ENCODE measurements around the gene SAP30L. TPM values are rescaled to one million over a fixed set of nuclear protein-coding genes. Genes with fewer than 3 reads are reported as not detected.
A peak's percentile ranks its signal among the peaks of the same experiment; 100 is the strongest.

Gene SAP30L
- total RNA-seq, 1 experiment from 2014 or later: 17.3 TPM

DNA sequence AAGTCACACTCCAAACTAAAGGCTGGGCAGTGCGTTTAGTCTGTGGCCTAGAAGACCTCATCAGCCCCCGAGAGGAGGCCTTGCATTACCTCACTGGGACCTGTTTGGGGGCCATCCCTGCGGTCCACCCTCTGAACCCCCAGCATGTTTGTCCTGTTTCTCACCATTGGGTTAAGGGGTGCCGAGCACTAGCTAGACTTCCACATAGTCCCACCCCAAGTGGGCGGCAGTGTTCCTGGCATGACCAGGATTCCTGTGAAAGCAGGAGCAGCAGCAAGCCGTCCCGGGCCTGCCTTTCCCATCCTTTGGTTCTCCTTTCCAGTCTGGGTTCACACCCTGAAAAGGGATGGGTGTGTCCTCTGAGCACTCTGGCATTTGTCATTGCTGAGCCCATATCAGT, 26.6 kb upstream of the SAP30L start:
- no peak for DNase-seq (ENCODE audit: low read depth)

DNA sequence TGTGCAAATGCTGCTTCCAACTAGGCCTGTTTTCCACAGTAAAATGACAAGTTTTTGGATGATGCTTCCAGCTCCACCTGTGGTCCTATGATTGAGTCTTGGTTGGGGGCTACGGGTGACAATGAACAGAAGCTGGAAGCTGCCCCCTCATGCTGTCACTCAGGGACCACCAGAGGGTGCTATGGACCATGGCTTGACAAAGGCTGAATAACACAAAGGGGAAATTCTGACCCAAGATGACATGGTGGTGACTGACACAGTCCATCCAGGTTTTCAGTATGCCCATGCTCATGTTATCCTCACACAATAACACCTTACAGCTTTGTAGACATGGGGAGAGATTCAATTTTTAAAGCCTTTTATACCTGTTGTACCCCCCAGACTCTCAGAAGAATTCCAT, 23.9 kb upstream of the SAP30L start:
- peak; percentile 20 for DNase-seq (ENCODE audit: low read depth)

DNA sequence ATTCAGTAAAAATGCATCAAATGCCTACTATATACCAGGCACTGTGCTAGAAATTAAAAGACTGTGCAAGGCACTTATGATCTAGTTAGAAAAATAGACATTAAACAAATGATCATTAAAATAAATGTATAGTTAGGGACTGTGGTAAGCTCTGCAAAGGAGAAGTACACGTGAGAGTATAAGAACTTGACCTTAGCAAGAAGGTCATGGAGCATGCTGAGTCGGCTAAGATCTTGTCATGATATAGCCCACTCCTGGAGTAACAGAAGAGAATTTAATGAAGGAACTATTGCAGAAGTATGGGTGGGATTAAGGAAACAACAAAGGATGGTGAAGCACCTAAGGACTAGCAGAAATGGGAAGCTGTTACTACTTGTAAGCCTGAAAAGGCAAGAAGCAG, 23.5 kb upstream of the SAP30L start:
- DNase-seq (ENCODE audit: low read depth): no peak

DNA sequence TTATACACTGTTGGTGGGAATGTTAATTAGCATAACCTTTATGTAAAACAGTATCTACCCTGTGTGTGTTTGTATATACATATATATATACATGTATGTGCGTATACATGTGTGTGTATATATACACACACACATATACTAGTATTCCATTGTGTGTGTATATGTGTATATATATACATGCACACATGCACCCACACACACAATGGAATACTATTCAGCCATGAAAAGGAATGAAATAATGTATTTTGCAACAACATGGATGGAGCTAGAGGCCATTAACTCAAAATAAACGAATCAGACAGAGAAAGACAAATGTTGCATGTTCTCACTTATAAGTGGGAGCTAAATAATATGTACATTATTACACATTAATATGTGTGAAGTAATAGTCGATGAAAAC, 17.6 kb upstream of the SAP30L start:
- no peak for DNase-seq (ENCODE audit: low read depth)

DNA sequence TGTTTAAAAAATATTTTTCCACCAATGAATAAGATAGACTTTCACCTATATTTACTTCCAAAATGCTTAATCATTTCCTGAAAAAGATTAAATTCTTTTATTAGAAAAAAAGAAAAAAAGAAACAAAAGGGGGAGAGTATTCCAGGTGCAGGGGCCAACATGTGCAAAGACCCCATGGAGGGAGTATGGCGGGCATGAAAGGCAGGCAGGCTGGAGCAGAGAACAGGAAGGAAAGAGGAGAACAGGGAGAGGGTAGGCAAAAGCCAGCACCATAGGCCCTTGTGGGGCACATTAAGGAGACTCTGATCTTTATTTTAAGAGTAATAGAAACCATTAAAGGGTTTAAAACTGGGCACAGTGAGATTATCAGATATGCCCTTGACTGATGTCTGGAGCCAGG, 16.5 kb upstream of the SAP30L start:
- DNase-seq (ENCODE audit: low read depth): no peak

DNA sequence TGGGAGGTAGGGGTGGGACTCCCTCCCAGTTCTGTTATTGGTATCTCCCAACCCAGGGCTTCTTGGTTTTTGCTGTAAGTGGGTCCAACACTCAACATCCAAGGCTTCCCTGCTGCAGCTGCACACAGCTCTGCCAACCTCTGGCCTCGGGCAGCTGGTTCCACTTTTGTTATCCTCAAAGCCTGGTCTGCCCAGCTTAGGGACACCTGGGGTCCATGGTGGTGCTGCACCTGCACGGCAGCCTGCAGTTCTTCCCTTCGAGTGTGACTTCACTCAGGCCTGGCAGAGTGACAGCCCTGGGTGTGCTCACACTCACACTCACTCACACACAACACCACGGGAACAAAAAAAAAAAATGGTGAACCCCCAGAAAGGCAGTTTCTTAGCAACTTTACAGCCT, 15.3 kb upstream of the SAP30L start:
- no peak for DNase-seq (ENCODE audit: low read depth)

DNA sequence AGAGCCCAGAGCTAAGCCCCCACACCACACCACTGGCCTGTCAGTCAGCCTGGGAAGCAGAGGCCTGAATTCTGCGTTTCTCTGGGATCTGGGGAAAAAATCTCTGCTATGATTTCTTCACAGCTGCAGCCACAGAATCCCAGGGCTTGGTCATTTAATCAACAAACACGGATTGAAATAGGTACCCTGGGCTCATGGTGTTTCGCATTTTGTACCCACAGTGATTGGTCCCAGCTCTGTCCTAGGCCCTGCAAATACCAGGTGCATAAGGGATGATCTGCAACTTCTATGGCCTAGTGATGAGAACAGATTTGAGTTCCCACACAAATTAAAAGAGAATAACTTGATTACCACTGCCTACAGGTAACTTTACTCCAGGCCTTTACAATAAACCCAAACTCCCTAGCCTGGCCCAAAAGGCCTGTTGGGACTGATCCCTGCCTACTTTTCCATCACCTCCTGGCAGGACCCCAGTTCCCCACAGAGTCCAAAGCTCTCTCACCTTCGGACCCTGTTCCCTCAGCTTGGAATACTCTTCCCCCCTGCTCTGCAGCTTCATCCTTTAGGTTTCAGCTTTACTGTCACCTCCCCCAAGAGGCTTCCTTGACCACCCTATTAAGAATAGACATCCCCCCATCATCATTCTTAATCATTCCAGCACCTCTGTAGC, 14.7 kb upstream of the SAP30L start:
- no peak for DNase-seq (ENCODE audit: low read depth)

DNA sequence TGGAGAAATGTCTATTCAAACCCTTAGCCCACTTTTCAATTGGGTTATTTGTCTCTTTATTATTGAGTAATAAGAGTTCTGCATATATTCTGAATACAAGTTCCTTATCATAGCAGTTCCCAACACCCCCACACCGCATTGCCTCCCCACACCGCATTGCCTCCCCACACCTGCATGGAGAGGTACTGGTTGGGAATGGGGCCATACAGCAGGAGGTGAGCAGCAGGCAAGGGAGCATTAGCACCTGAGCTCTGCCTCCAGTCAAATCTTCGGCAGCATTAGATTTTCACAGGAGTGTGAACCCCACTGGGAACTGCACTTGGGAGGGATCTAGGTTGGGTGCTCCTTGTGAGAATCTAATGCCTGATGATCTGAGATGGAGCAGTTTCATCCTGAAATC, 10.6 kb upstream of the SAP30L start:
- DNase-seq (ENCODE audit: low read depth): no peak

DNA sequence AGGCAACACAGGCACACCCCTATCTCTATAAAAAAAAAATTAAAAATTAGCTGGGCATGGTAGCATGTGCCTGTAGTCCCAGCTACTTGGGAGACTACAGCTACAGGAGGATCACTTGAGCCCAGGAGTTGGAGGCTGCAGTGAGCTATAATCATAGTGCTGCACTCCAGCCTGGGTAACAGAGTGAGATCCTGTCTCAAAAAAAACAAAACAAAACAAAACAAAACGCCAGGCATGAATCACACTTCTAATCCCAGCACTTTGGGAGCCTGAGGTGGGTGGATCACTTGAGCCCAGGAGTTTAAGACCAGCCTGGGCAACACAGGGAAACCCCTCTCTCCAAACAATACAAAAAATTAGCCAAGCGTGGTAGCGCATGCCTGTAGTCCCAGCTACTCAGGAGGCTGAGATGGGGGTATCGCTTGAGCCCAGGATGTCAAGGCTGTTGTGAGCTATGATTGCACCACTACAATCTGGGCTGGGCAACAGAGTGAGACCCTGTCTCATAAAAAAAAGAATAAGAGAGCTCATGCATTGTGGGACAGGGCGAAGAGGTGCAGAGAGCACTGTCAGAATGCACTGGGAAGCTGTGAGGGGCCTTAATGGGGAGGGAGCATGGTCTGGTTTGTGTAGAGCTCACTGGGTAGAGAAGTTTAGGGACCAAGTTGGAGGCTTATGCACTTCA, 8.4 kb upstream of the SAP30L start:
- DNase-seq (ENCODE audit: low read depth): peak; percentile 32

DNA sequence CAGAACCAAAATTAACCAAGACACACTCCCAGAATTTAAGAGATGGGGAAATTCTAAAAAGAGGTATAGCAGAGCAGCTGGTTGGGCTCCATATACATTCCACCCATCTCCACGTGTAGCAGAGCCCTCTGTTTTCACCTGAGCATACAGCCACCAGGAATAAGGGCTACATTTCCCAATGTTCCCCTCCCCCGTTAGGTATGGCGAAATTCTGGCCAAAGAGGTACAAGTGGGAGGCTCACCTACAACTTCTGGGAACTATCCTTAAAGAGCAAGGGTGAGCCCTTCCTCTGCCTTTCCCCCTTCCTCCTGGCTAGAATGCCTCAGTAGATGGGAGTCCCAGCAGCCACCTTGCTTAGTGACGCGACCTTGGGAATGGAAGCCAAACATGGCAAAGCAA, 5.3 kb upstream of the SAP30L start:
- DNase-seq (ENCODE audit: low read depth): no peak

DNA sequence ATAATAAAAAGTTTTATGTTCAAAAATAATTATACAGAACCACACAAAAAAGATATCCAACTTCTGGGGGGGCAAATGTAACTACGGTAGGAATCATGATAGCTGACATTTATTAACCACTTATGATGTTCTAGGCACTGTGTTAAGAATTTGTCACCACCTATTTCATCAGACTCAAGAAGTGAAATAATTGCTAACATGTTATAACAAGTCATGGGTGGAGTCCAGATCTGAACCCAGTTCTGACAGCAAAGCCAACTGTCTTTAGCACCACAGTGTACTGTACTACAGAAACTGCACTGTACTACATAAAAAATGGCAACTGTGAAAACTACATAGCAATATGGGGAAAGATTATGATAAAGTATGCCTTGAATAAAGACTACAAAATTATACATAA, 3.0 kb upstream of the SAP30L start:
- no peak for DNase-seq (ENCODE audit: low read depth)

DNA sequence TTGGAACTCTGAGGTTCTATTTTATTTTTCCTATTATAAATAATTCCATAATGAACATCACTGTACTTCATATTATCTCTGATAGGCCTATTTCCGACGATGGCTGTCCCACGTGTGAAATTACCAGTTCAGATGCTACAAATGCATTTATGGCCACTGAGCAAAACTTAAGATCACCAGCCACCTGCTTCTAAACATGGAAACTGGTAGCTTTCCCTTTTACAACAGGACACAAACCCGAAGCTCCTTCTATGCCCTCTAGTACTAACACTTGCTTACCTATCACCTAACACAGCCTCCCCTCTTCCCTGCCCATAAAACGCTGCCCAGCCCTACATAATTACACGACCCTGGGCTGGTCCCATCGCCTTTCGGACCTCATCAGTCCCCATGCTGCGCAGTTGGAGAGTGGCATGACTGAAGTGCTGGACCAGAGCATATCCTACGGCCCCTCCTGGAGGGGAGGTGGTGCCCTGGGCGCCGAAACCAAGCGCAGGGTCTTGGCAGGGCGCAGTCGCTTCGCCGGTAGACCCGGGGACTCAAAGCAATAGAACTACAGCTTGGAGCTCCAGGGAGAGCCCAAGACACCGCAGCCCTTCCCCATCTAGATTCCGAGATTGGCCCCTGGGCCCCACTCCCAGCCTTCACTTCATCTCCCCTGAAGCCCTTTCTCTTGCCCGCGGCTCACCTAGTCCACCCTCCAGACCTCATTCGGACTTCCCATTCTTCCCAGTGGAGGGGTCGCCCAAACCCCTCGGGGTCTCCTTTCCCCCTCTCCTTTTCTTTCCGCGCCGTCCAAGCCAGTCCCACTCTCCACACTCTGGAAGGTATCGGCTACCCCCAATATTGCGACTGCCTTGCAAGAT, 1.0 kb upstream of the SAP30L start:
- peak; percentile 14 for DNase-seq (ENCODE audit: low read depth)

DNA sequence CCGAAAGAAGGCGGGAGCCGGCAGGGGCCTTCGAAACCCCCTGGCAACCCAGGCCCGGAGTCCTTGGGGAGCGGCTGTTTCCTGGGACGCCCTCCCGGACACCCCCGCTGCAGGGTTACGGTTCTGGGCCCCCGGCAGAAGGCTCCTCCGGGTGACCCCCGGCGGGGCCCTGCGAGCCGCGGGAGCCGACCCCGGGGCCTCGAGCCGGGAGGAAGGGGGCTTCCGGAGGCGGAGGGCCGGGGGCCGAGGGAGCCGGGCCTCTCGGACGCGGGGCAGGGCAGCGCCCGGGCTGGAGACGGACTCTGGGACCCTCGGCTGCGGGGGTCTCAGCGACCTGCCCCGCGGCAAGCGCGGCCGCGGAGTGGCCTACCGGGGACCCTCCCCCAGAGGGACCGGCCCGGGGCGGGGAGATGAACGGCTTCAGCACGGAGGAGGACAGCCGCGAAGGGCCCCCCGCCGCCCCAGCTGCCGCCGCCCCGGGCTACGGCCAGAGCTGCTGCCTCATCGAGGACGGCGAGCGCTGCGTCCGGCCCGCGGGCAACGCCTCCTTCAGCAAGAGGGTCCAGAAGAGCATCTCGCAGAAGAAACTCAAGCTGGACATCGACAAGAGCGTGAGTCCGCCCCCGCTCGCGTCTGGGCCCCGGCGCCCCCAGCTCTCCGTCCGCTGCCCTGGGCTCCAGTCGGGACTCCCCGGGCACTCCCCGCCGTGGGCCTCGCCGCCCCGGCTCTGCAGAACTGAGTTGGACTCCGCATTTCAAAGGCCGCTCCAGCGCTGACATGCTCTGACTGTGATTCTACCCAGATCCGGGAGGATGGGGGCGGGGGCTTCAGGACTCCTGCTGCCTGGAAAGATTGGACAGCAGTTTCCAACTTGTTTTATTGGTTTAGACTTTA, 645 bp downstream of the SAP30L start:
- peak; percentile 55 for DNase-seq (ENCODE audit: low read depth)

DNA sequence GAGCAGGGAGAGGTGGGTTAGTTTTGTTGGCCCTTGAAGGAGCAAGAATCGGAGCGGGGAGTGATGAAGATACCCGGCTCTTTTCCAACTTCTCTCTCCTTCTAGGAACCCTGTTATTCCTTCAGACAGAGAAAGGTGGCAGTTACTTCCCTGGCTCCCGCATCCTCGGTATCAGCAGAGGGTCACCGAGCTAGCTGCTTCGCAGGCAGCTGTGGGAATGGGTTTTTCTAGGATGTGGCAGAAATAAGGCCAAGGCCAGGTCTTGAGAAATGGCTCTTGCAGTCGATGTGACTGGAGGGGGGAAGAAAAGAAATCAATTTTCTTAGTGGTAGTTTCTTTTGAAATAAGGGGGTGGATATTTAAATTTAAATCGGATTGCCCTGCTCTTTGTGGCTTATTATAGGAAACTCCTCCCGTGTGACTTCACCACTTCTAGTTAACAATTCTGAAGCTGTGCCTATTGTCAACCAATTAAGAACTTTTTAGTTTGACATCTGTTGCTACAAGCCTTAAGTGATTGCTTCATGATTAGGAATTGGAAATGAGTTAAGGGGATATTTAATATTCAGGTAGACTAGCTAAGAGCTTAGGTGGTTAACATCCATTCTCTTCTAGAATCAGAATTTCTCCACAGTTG, 1.4 kb downstream of the SAP30L start:
- DNase-seq (ENCODE audit: low read depth): peak; percentile 10

DNA sequence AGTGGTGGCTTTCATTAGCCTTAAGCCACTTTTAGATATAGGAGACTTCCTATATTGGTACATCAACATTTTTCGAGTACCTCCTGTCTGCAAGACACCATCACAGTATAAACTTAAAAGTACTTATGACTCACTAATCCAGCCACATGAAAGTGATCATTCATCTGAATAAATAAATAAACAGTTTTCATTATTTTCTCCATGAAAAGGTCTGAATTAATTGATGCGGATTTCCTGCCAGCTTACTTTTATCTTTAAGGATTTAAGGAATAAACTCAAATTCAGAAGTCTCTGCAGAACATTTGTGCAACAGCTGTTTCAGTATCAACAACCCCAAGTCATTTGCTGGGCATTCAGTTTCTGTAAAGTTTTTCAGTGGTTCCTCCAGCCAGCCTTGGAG, 4.0 kb downstream of the SAP30L start:
- DNase-seq (ENCODE audit: low read depth): peak; percentile 12

DNA sequence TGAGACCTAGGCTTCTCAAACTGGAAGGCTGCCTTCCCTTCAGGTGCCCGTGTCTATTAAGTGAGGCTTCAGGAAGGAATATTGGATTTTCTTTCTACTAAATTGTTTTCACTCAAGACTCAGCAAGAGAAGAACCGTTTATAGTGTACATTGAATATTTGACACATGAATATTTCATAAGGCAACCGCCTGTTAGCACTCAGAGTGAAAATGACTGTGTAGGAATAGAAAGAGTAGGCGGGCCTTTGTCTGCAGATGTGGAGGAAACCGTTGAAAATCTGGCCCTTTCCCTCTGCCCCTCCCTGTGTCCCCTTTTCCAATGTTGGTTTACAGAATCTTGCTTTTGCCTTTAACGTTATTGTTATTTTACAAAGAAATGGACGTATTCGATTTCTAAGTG, 6.2 kb downstream of the SAP30L start:
- DNase-seq (ENCODE audit: low read depth): no peak

DNA sequence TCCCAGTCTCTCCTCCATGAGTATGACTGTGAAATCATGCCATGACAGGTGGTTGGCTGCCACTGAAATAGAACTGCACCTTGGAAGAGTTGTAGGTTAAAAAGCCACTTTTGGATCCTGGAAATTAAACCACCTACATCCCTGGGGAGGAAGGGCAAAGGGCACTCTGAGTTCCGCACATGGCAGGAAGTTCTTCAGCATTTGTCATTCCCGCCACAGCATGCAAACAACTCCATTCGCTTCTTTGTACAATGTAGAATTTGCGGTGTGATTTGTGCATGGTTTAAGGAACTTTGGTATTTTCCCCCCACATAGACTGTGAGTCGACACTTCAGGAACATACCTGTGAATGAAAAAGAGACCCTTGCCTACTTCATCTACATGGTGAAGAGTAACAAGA, 9.8 kb downstream of the SAP30L start:
- no peak for DNase-seq (ENCODE audit: low read depth)

DNA sequence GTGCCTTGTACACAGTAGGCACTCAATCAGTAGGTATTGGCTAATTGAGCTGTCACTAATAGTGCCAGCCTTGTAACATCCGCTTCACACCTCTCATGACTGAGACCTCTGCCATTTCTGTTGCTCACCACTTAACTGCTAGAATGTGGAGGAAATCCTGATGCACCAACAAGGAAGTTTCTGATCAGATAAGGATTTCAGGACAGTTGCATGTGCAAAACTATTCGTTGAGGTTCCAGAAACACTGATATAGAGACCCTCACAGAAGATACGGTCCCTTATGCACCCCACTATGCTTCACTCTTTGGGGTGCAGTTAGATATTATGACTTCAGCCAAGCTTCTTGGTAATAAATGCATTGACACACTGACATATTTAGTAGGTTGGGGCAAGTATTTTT, 10.7 kb downstream of the SAP30L start:
- DNase-seq (ENCODE audit: low read depth): no peak

DNA sequence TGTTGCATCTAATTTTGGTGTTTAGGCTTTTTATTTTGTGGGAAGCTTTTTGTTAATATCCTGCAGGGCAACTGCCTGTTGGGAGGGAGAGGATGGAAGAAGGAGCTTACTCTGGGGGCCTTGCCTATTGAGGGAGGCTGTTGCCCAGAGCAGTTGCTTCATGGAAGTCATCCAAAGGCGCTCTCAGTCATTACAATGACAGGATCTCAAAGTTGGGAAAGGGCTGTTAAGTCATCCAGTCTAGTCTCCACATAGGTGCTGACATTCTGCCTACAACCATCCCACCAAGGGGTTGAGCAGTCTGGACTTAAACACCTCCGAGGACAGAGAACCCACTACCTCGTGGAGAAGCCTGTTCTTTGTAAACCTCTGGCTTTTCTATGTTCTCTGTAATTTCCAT, 13.2 kb downstream of the SAP30L start:
- DNase-seq (ENCODE audit: low read depth): no peak

DNA sequence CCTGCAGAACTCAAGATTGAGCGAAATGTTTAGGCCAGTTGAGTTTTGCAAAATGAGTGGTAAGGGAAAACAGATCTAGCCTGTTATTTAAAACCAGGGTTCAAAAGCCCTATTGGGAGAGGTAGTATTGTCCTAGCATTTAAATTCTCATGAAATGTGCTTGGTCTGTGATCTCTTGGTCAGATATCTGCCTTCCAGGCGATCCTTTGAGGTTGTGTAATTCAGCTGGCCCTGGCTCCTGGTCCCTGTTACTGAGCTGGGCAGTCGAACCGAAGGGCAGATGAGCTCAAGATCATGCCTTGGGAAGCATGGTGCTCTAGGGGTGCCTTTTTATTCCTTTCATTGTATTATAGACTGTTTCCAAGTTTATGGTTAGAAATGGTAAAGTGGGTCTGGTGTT, 14.4 kb downstream of the SAP30L start:
- no peak for DNase-seq (ENCODE audit: low read depth)

DNA sequence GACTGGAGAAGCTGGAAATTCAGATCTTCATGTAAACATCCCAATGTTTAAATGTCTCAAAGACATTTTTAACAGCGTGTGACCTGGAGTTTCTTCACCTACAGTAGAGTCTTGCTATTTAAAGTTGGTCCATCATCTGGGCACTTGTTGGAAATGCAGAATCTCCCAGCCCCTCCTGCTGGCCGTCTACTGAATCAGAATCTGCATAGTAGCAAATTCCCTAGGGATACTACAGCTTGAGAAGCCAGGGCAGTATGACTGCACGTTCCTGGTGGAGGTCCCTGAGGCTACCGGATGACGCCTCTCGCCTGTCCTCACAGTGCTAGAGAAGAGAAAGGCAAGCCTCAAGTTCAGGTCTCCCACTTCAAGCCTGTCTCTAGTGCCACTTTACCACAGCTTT, 15.7 kb downstream of the SAP30L start:
- DNase-seq (ENCODE audit: low read depth): peak; percentile 49

Data from LHCN-M2 (cell line).